Muscle of back (tissue), 11 donors: ENCODE data around the gene NARS2. TPM values are rescaled to one million over a fixed set of nuclear protein-coding genes. Genes with fewer than 3 reads are reported as not detected.

Source experiments
- DNase-seq, 3 donors: peaks; one replicate each; pipeline versions ENCODE4 v3.0.0 to v3.0.0-alpha.2; 2013
- polyA plus RNA-seq, 10 donors: library from polyadenylated mRNA; unstranded; fragments of 120-200 nt; gene quantifications; one replicate each; pipeline ENCODE4 v1.2.1, GENCODE V29; 2013; ENCODE audit not compliant: insufficient read length in 10 of 10

NARS2 gene
- polyA plus RNA-seq, 10 donors = 12.3 to 20.4 (median 17.6) TPM

DNA sequence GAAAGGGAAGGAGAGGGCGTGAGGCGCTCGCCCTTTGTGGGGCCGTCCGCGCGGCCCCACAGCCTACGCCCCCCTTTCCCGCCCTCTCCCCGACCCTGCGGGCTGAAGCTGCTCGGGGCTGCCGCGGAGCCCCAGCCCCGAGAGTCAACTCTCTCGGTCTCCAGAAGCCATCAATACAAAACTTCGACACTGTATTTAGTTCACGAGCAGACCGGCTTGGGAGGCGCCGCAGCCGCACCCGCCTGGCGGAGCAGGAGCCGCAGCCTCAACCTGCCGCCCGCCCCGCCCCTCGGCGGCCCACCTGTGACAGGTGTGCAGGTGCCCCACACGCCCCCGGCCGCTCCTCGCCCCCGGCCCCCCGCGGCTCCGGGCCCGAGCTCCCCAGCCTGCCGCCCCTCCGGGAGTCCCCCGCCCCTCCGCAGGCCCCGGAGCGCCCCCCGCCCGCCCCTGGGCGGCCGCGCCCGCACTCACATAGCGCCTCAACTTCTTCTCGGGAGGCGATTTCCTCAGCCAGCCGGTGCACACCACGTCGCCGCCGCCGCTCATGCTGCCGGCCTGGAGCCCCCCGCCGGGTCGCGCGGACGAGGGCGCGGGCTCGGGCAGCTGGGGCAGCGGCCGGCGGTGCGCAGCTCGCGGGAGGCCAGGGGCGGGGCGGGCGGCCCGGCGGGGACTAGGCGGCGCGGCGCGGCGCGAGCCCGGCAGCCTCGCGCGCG lies 157.3 kb downstream of the NARS2 start, which contains the start of gene GAB2:
Gene GAB2 (minus strand): TSS at position 646 of the 713 bp plus-strand sequence. CDS start 100 bp downstream, at position 546.
- DNase-seq = no peak

DNA sequence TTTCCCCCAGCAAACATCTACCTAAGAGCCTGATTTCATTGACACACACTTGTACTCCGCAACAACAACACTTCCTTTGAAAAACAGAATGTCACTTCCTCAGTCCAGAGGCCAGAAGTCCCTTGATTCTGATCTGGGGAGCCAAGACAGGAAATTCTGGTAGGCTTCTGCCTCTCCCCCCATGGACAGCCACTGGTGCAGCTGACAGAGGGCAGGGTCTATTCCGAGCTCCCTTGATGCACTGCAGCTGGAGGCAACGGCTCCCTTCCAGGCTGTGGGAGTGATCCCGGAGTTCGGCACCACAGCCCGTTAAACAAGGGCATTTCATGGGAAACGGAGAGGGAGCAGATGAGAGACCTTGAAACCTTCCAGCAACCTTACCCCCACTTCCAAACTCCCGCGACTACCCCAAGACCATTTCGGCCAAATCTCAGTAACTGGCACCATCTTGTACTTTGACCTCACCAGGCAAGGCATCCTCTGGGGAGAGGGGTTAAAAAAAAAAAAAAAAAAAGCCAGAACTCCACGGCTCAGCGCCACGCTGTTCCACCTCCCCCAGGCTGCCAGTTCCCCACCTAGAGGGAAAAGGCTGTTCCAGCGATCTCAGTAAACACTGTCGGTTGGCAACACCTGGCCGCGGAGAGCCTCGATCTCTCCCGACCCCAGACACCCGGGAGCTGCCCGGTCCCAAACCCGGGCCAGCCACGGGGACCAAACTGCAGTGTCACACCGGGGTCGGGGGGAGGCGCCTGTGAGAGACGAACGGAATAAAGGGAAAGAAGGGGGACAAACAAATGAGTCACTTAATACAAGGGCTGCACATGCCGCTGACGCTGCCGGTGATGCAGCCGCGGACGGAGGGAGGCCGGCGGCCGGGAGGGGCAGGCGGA lies 158.1 kb downstream of the NARS2 start:
- DNase-seq = peak; percentile 82 to 96 (median 86)

DNA sequence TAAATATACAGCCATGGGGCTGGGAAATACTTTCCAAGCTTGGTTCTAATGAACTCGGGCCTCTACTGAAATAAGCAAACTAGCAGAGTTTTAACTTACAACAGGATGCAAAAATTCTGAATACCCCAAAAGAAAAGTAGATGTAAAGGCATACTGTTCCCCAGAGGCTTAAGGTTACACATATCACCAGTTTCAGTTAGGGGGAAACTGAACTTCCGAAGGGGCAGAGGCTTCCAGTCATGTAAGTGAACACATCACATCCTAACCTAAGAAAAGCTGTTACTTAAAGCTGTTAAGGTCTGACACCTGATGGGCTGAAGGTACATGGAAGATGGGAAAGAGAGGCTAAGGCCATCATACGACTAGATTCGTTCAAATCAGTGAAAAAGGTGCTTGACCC lies 159.3 kb downstream of the NARS2 start:
- peak in 1 of 3 donors; percentile 11 for DNase-seq

DNA sequence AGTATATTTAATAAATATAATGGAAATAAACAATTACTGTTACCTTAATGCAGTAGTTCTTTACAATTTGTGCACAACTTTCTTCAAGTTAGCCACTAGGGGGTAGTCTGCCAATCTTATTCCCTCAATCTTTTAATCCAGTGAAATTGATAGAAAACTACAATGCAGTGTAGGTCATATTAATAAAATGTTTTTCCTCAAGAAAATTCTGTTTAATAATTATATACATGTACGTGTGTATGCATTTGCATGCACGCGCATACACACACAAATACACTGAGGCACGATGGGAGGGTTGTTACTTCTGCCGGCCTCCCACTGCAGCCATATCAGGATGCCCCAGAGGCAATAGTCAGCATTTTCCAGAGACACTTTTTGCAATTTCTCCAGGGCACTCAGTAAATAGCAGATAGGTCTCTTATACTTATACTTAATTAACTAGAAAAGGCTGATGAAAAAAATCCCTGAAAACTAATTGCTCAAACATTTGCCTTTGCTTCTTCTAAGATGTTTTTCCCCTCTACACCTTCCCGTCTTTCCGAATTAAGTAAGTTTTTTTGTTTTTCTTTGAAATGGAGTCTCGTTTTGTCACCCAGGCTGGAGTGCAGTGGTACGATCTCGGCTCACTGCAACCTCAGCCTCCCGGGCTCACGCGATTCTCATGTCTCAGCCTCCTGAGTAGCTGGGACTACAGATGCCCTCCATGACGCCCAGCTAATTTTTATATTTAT lies 160.2 kb downstream of the NARS2 start:
- DNase-seq = peak in 1 of 3 donors; percentile 18

DNA sequence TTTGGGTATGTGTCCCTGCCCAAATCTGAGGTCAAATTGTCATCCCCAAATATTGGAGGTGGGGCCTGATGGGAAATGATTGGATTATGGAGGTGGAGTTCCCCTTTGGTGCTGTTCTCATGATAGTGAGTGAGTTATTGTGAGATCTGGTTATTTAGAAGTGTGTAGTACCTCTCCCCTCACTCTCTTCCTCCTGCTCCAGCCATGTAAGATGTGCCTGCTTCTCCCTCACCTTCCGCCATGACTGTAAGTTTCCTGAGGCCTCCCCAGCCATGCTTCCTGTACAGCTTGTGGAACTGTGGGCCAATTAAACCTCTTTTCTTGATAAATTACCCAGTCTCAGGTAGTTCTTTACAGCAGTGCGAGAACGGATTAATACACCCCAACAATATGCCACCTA lies 166.0 kb downstream of the NARS2 start:
- no peak for DNase-seq

DNA sequence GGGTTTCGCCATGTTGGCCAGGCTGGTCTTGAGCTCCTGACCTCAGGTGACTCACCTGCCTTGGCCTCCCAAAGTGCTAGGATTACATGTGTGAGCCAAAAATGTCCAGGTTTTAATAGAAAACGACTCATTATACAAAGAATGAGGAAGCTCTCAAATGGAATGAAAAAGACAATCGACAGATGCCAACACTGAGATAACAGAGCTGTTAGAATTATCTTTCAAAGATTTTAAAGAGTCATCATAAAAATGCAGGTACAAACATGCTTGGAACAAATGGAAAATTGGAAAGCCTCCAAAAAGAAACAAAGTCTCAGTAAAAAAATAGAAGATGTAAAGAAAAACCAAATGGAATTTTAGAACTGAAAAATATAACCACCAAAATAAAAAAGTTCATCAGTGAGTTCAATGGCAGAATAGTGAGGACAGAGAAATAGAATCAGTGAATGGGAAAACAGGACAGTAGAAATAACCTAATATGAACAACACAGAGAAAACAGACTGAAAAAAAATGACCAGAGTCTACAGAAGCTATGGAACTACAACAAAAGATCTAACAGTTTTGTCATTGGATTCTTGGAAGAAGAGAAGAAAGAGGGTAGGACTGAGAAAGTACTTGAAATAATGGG lies 168.0 kb downstream of the NARS2 start:
- no peak for DNase-seq

DNA sequence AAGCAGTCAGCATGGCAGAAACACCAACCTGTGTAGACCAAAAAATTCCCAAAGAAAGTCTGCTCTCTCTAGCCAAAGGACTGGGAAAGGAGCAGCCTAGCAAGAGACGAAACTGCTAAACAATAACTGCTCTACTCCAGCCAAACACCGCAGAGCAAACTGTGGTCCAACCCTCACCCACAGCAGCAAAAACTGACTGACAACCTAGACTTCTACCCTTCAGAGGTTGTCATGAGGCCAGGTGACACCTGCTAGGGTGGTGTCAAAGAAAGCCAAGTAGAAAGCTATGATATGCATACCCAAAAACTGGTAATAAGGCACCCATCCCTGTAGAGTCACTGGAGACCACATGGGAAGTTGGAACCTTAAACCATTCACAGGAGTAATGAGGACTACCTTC lies 168.9 kb downstream of the NARS2 start:
- no peak for DNase-seq

DNA sequence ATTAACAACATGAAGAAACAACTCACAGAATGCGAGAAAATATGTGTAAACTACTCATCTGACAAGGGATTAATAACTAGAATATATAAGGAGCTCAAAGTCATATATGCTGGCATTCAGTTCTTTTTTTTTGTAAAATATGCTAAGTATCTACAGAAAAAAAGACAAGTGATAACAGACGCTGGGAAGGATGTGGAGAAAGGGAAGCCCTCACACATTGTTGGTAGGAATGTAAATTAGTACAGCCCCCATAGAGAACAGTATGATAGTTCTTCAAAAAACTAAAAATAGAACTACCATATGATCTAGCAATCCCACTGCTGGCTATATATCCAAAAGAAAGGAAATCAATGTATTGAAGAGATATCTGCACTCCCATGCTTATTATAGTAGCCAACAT lies 170.9 kb downstream of the NARS2 start:
- DNase-seq = no peak

DNA sequence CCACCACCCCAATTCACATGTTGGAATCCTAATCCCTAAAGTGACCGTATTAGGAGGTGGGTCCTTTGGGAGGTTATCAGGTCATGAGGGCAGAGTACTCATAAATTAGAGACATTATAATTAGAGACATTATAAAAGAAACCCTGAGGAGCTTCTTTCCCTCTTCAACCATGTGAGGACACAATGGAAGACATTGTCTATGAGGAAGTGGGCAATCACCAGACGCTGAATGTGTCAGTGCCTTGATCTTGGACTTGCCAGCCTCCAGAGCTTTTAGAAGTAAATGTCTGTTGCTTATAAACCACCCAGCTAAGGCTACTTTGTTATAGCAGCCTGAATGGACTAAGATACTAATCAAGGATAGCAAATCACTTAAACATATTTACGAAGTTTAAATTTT lies 171.8 kb downstream of the NARS2 start:
- DNase-seq = no peak

DNA sequence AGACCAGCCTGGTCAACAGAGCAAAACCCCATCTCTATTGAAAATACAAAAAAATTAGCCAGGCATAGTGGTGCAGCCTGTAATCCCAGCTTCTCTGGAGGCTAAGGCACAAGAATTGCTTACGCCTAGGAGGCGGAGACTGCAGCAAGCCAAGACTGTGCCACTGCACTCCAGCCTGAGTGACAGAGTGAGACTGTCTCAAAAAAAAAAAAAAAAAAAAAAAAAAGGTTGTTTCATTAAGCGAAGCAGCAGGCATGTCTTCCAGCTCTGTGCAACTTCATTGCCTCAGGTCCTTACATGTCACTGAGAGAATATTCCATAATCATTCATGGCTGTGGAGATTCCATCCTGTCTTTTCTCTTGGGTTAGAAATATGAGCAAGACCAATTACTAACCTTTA lies 174.0 kb downstream of the NARS2 start:
- no peak for DNase-seq

DNA sequence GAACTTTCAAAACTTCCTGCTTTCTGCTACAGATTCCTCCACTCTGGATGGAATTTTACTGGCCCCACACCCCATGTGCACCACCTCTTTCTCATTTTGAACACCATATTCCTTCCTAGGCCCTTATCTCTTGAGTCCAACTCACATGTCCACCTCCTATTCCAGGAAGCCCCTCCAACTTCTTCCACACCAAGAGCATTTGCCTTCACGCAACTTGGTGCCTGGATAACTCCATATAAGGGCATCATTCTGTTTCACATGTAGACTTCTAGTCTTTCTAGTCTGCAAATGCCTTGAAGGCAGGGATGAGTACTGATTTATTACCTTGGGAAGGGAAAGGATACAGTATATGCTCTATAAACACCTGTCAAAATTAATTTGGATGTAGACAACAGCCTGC lies 174.5 kb downstream of the NARS2 start:
- DNase-seq = no peak

DNA sequence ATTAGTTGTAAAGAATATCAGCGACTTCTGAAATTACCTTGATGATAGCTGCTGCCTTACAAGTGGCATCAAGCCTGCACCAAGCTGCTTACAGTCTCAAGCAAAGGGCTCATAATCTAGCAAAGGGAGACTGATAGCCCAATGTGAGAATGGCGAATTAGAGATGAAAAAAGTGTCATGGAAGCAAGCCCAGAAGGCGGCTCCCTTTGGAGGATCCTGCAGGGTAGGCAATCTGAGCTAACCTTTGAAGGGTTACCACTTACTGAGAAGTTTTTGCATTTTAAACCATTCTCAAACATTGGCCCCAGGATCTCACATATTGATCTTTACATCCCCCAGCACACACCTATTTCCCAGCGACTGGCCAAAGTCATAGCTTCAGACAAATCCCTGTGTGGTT lies 175.5 kb downstream of the NARS2 start:
- no peak for DNase-seq

DNA sequence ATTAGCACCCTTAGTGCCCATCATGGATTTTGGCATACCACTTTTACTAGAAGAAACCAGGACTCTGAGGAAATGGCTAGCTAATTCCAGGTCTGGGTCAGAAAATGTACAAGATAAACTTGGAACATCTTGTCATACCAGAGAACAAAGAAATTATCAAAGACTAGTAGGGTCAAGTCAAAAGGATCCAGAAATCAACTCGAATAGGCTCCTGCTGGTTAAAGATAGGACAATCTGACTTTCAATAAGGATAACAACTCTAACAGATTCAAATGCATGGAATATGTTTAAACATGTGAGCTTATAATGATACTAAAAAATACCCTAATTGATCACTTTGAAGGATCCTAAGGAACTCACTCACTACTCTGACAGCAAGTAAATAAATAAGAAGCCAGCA lies 175.9 kb downstream of the NARS2 start:
- no peak for DNase-seq

DNA sequence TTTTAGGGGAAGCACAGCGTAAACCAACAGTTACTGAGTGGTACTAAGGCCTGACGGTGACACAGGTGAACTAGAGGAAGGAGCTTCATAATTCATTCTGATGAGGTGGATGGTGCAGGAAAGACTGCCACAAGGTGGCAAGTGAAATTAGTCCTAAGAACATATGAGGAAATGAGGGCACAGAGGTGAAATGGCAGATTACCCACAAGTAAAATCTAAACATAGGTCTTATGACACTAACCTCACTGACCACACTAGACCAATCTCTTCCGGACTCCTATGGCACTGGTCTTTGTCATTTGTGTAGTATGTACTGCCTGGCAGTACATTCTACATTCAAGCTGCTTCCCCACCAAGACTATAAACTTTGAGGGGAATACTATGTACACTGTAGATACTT lies 177.3 kb downstream of the NARS2 start:
- no peak for DNase-seq

DNA sequence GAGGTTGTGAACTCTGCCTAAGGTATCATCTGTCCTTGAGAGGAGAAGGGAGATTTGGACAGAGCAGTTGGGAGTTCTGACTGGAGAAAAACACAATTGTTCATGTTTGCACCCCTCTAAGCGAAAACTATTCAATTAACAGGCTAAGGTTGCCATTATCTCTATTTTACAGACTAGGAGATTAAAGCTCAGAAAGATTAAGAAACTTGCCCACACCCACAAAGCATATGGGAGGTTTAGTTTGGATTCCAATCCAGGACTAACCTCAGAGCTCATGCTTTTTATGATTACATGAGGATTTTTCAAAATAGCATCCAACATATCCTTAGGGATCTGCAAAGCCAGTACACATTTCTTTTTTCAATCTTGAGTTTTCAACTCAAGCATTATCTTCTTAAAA lies 179.1 kb downstream of the NARS2 start:
- DNase-seq = no peak

DNA sequence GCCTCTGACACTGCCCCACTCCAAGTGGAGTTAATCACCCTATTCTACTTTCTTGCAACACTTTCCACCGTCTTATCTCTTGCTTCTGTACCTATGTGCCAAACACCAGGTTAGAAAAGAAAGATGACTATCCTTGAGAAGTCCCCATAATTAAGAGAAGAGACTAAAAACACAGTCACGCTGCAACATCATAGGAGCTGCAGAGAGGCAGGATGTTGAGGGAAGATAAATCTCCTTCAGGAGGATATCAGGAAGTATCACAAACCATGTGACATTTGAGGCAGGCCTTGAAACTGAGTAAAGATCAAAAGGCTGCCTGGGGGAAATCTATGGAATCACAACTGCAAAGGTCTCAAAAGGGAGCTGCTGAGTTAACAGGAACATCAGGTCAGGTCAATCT lies 181.8 kb downstream of the NARS2 start:
- DNase-seq = no peak

DNA sequence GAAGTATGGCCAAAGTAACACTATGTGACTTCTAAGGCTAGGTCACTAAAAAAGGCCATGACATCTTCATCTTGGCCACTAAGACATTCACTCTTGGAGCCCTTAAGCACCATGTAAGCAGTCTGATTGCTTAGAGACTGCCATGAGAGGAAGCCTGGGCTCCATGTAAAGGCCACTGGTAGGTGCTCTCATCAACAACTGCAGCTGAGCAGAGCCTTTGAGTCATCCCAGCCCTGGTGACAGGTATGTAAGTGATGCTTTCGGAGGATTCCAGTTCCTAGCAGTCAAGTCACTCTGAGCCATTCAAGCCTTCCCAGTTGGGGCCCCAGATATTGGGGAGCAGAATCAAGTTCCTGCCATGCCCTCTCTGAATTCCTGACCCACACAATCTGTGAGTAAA lies 183.2 kb downstream of the NARS2 start:
- DNase-seq = no peak

DNA sequence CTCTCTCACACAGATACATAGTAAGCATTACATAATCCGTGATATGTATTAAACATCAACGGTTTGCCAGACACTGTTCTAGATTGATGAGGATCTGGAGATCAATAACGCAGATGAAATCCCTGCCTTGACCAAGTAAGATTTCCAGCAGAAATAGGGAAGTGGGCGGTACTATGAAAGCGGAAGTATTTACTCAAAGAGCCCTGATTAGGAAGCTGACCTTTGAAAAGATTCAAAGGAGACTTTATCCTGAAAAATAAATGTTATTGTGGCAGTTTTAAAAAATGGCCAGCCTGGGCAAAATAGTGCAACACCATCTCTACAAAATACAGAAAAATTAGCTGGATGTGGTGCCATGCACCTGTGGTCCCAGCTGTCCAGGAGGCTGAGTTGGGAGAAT lies 183.9 kb downstream of the NARS2 start:
- DNase-seq = no peak

DNA sequence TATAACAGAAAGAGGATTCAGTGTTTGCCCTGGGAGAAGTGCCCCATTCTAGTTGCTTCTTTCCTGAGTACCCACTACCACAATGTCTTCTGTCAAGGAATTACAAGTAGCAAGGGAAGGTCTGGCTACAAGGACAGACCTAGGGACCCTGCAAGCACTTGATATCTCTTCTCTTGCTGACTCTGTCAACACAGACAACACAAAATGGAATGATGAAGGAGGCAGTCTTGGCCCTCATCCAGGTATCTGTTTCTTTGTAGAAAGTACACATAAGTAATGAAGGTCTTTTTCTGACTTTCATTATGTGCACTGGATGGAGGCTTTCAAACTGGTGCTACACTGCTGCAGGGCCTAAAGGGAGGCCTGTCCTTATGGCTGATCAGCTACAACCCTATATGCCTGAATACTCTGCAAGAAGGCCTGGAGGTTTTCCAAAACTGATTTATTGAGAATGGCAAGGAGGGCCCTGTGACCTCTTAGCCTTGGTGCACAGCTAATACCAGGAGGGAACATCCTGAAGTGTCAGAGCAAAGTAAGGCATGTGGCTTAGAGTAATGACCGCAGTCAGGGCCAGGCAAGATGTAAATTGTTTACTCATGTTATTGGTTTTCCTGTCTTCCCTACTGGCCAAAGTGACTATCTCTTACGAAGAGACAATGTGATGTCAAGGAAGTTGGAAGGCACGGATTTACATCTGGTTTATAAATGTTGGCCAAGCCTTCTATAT lies 188.3 kb downstream of the NARS2 start:
- no peak for DNase-seq
